Heart left ventricle (tissue), 16 donors: Measurements from ENCODE around the gene ADCY4. TPM values are rescaled to one million over a fixed set of nuclear protein-coding genes. Genes with fewer than 3 reads are reported as not detected.

ENCODE experiments used
- ATAC-seq, 4 donors: fragments of 200-7000 bp; cut with Tn5 transposase; one replicate each; pipeline ENCODE4 v1.9.1; 2020 to 2022; ENCODE audit warnings: moderate library complexity in 4 of 4, mild to moderate bottlenecking in 3 of 4, moderate number of reproducible peaks in 1 of 4
- DNase-seq, 5 donors: peaks; one replicate each; pipeline ENCODE4 v3.0.0-alpha.2; 2020
- H3K27ac ChIP-seq, 12 donors: fragments of 200-600 bp; sonication (generic) in 4 of 12; one replicate each; pipeline versions ENCODE4 v1.5.0 to v1.8.0; 2016 to 2022; ENCODE audit warnings: mild to moderate bottlenecking in 2 of 12
- H3K27me3 ChIP-seq, 9 donors: fragments of 200-600 bp; sonication (generic) in 2 of 9; one replicate each; pipeline versions ENCODE4 v1.5.1 to v1.8.0; 2016 to 2022; ENCODE audit warnings: mild to moderate bottlenecking in 3 of 9
- H3K36me3 ChIP-seq, 9 donors: fragments of 200-600 bp; sonication (generic) in 2 of 9; one replicate each; pipeline versions ENCODE4 v1.5.0 to v1.8.0; 2018 to 2022; ENCODE audit warnings: mild to moderate bottlenecking in 2 of 9
- H3K4me1 ChIP-seq, 12 donors: fragments of 200-600 bp; sonication (generic) in 4 of 12; one replicate each; pipeline versions ENCODE4 v1.5.0 to v1.8.0; 2016 to 2022; ENCODE audit warnings: mild to moderate bottlenecking in 3 of 12
- H3K4me3 ChIP-seq, 12 donors: fragments of 200-600 bp; sonication (generic) in 4 of 12; one replicate each; pipeline versions ENCODE4 v1.5.0 to v1.8.0; 2017 to 2022; ENCODE audit warnings: mild to moderate bottlenecking in 9 of 12, moderate library complexity in 4 of 12
- H3K9me3 ChIP-seq, 12 donors: fragments of 200-600 bp; sonication (generic) in 4 of 12; one replicate each; pipeline versions ENCODE4 v1.5.0 to v1.8.0; 2016 to 2022; ENCODE audit warnings: mild to moderate bottlenecking in 1 of 12
- POLR2A ChIP-seq, 2 donors: fragments of 450-650 bp; IDR thresholded peaks; one replicate each; pipeline ENCODE4 v1.6.1; 2017; ENCODE audit warnings: antibody characterized with exemption in 2 of 2, mild to moderate bottlenecking in 2 of 2, moderate library complexity in 2 of 2
- WGBS, 4 donors: extraction: QIAGEN DNeasy Blood & Tissue Kit in 2 of 4; methylation state at CpG; one replicate each; pipeline versions ENCODE4 v1.1.5 to v1.1.7; 2013 to 2018; 5-methylcytosine and 5-hydroxymethylcytosine counted together
- intact Hi-C, 10 donors: fragments of 100-400 bp; cut with DNase I; formaldehyde crosslinking; loops; one replicate each; pipeline versions ENCODE4 v1.11.1 to v1.14.2; 2022
- polyA plus RNA-seq, 2 donors: library from polyadenylated mRNA; stranded (reverse); fragments of 200-250 nt; gene quantifications; one replicate each; pipeline ENCODE4 v1.2.3, GENCODE V29; 2013
- total RNA-seq, 9 donors: library from RNA; depleted of rRNA in 2 of 9; stranded (reverse); fragments of >200 nt in 2 of 9; fragmentation: NEBNext Ultra II Directional in 3 of 9; extraction: Animal tissue kit (Norgen Biotek cat#: 25700) in 3 of 9; gene quantifications; one replicate each; pipeline versions ENCODE4 v1.1.0 to v1.2.4, GENCODE V29; 2016 to 2023
- TF ChIP-seq, protein P1 (sequence below), 12 donors: fragments of 200-600 bp; sonication (generic) in 4 of 12; IDR thresholded peaks; one replicate each; pipeline versions ENCODE4 v1.5.0 to v1.8.0; 2018 to 2022; ENCODE audit warnings: antibody characterized with exemption in 12 of 12, mild to moderate bottlenecking in 5 of 12
- donor health status: ischemic (EF 13 %, LVEDD 7.1; RV severe dilation, severe dysfunction).
- donor health status: healthy with polysubstance abuse.
- donor health status: DM: no; HTN: yes; CAD: no.
- donor health status: DM: no; HTN: no; CAD: no.
- donor health status: ischemic (EF 25% LVEDD 6.9; RV normal size, moderate dysfunction).
- donor health status: ischemic (EF 25% LVEDD 5.7; RV mildly dilated, moderate dysfunction).
- donor health status: healthy.
- donor health status: DM: yes; HTN: yes; CAD: no.
- donor health status: ischemic (EF 35%, LVEDD 5.7; RV mildly dilated, moderate dysfunction).
- donor health status: nonischemic (EF 11% LVEDD 7.7; RV severe dilation, severe dysfunction).
- donor health status: DM: yes; HTN: yes; CAD: no.
- donor health status: PGD.
- donor health status: ischemic (EF 29% LVEDD 5.4; RV normal size, mild dysfunction).
- donor health status: nonischemic (EF 23%, LVEDD 6.1; RV moderate dilation, normal function).

The ADCY4 gene
- total and polyA plus RNA-seq, 11 donors: 20.7 to 47.5 (median 27.5) TPM

DNA sequence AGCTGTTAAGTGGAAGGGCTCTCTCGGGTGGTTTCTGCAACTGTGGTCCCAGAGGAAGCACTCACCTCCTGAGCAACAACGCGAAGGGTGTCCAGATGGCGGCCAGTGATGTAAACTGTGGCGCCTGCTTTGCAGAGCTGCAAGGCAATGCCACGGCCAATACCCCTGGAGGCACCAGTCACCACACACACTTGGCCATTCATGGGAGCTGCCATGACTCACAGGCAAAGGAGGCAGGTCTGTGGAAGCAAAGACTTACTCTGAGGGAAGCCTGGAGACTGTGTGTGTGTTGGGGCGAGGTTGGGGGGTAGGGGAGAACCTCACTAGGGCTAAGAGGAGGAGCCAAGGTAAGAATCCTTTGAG, 36.0 kb downstream of the ADCY4 start:
- WGBS, 4 donors: 44 to 59% (median 47%) methylated on average over 7 of the region's 7 CpGs

DNA sequence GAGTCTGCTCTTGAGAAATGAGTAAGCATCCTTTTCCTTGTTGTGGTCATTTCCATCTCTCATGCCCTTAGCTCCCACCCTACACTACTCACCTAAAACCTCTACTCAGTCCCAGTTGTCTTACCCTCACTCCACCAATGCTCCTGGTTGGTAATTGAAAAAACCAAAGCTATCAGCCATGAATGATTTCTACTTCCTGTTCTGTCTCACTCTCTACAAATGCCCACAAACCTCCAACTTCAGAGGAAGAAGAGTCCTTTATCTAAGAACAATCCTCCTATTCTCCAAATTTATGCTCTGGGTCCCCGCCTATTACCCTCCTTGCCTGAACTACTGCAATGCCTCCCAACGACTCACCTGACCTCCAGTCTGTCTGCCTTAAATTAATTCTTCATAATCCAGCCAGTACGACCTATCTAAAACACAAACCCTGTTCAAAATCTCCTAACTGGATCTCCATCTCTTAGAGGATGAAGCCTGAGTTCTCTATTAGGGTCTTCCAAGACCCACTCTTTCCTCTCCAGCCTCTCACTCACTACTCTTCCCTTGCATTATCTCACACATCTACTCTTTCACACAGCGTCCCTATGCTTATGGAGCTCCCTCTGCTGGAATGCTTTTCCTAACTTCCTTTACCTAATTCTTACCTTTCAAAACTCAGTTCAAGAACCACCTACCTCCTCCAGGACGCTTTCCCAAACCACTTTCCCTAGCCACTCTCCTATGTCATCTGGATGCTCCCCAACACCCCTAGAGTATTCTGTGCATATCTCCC, 37.5 kb downstream of the ADCY4 start:
- Histone ChIP-seq H3K4me1 (peaks cover 0 to 40% (median 24%) of the 10 kb centered on the region in 12 donors), H3K4me3 (no peak overlapping the region), H3K9me3 (no peaks in the 10 kb centered on the region), H3K36me3 (peaks cover 0 to 52% (median 41%) of the 10 kb centered on the region in 9 donors), H3K27ac (peak overlapping the region in 1 of 12 donors; percentile 1), H3K27me3 (no peaks in the 10 kb centered on the region)
- WGBS, 4 donors: 55 to 66% (median 60%) methylated on average over 5 of the region's 5 CpGs
- intact Hi-C loops: loop anchor here in 7 of 10 donors (1.0 to 5.0 kb wide), 3 partner anchors 54 to 240 kb away; partner anchors contain the start of gene TINF2 (in 5 of the 7)
- no peak for ATAC-seq
- no peak for DNase-seq
- TF ChIP-seq, protein P1, sequence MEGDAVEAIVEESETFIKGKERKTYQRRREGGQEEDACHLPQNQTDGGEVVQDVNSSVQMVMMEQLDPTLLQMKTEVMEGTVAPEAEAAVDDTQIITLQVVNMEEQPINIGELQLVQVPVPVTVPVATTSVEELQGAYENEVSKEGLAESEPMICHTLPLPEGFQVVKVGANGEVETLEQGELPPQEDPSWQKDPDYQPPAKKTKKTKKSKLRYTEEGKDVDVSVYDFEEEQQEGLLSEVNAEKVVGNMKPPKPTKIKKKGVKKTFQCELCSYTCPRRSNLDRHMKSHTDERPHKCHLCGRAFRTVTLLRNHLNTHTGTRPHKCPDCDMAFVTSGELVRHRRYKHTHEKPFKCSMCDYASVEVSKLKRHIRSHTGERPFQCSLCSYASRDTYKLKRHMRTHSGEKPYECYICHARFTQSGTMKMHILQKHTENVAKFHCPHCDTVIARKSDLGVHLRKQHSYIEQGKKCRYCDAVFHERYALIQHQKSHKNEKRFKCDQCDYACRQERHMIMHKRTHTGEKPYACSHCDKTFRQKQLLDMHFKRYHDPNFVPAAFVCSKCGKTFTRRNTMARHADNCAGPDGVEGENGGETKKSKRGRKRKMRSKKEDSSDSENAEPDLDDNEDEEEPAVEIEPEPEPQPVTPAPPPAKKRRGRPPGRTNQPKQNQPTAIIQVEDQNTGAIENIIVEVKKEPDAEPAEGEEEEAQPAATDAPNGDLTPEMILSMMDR (IDR thresholded peaks at IDR 0.05): peak in 6 of 12 donors; percentile 6 to 35 (median 16)
- TF ChIP-seq POLR2A (IDR thresholded peaks at IDR 0.05): no peak

More for the DNA sequence above, 36.0 kb downstream of the ADCY4 start:
- peak in 3 of 4 donors; percentile 9 to 18 (median 17) for ATAC-seq
- TF ChIP-seq, protein P1 (IDR thresholded peaks at IDR 0.05): no peak
- no peak for TF ChIP-seq POLR2A (IDR thresholded peaks at IDR 0.05)
- Histone ChIP-seq H3K36me3 (peaks cover 0 to 52% (median 41%) of the 10 kb centered on the region in 9 donors), H3K27me3 (no peaks in the 10 kb centered on the region), H3K27ac (peak overlapping the region in 9 of 12 donors; percentile 76 to 91 (median 81)), H3K4me3 (peak overlapping the region; percentile 75 to 99 (median 95)), H3K4me1 (peaks cover 0 to 40% (median 24%) of the 10 kb centered on the region in 12 donors), H3K9me3 (no peaks in the 10 kb centered on the region)
- intact Hi-C loops: loop anchor here in 3 of 10 donors (1.0 to 5.0 kb wide), 3 partner anchors 28 to 242 kb away; partner anchors contain the start of genes TINF2 (in 2 of the 3) and RABGGTA (in 1 of the 3)
- peak in 1 of 5 donors; percentile 44 for DNase-seq

DNA sequence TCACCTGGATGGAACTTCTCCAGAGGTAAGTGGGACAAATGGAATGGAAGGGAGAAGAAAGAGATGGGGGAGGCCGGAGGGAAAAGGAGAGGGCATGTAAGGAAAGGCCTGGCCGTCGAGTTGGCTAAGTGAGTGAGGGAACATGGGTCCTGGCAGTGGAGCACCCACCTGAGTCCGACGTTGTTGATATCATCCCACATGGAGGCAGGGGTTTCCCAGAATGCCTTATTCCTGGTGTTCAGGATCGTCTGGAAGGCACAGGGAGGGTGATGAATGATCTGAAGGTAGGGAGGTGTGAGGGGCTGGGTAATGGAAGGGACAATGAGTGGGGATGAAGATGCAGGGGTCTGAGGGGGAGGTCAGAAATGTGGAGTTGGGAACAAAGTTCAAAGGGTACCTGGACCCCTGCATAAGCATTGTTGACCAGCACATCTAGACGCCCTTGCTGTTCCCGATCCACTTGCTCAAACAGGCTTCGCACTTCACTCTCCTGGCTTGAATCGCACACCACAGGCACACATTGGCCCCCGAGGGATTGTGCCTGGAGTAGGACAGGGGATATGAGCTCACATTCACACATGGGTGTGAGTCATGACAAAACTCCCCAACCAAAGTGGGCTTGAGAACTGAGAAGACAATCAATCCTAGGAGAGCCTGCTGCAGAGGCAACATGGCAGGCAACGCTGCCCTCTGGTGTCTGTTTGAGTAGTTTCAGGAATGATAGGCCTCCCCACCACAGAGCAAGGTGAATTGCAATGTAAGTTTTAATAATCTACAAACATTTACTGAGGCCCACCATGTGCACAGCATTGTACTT, 38.3 kb downstream of the ADCY4 start:
- Histone ChIP-seq H3K4me3 (no peak overlapping the region), H3K27ac (peak overlapping the region in 1 of 12 donors; percentile 42), H3K9me3 (no peaks in the 10 kb centered on the region), H3K27me3 (no peaks in the 10 kb centered on the region), H3K36me3 (peaks cover 0 to 52% (median 41%) of the 10 kb centered on the region in 9 donors), H3K4me1 (peaks cover 0 to 40% (median 24%) of the 10 kb centered on the region in 12 donors)
- ATAC-seq (peak; percentile 60 to 68 (median 62)), DNase-seq (peak; percentile 54 to 73 (median 62))
- 57 to 65% (median 64%) methylated on average over 12 of the region's 12 CpGs for WGBS, 4 donors
- intact Hi-C loops: loop anchor here in 8 of 10 donors (1.0 to 5.0 kb wide), 3 partner anchors 53 to 239 kb away; partner anchors contain the start of gene TINF2 (in 5 of the 8)
- no peak for TF ChIP-seq POLR2A (IDR thresholded peaks at IDR 0.05)
- TF ChIP-seq, protein P1 (IDR thresholded peaks at IDR 0.05): peak; percentile 64 to 81 (median 74)
